NOMO-1 treated with DMSO at 0.1 percent for 48 hours (cell line): ENCODE results near the gene PRKN.

Experiments used
- DNase-seq: peaks from one replicate; lab custom pipeline; 2025; ENCODE audit not compliant: unreplicated experiment; lab: John Stamatoyannopoulos, UW

PRKN gene

GRCh38 chr6:161639772-161640171, 1087.8 kb downstream of the PRKN start:
- no peak for DNase-seq

GRCh38 chr6:161637658-161638057, 1089.9 kb downstream of the PRKN start:
- DNase-seq, result no peak

DNA sequence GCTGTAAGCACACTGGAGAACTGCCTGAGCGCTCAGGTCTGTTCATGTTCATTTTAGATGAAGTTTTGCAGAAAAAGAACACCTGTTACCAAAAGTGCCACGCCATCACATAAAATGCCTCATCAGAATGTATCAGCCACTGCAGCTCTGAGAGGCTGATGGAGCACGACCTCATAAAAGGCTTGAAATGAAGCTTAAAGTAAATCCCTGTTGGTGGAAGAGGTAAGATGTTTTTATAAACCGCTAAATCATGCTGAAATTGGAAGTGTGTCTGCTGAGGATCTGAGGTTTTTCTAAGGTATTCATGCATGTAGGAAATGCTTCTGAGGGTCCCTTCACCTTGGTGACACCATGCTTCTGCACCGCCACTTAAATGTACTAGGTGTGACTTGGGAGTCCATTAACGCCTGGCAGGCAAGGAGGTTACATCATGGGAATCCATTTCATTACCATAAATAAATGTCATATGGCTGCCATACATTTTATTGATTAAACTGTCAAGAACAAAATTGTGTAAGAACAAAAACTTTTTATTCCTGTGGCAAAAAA, 1090.6 kb downstream of the PRKN start:
- DNase-seq, result no peak

DNA sequence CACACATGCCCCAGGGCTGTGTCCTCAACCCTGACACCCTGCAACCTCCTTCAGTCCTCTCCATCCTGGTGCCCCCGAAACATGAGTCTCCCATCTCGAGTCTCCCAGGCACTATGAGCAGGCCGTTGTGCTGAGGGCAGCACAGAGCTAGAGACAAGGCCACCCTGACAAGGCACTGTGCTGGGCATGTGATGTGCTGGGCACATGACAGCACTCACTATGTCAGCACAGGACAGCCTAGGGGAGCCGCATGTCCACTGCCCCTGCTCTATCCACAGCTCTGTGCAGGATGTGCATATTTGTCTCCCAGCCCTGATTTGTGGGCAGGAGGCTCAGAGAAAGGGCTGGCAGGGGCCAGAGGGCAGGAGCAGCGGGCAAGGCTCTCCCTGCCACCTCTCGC, 1091.6 kb downstream of the PRKN start:
- DNase-seq, result no peak

GRCh38 chr6:161634916-161635315, 1092.7 kb downstream of the PRKN start:
- no peak for DNase-seq

- no peak for DNase-seq
Observed at GRCh38 chr6:161631676-161632194, 1095.8 kb downstream of the PRKN start.

DNA sequence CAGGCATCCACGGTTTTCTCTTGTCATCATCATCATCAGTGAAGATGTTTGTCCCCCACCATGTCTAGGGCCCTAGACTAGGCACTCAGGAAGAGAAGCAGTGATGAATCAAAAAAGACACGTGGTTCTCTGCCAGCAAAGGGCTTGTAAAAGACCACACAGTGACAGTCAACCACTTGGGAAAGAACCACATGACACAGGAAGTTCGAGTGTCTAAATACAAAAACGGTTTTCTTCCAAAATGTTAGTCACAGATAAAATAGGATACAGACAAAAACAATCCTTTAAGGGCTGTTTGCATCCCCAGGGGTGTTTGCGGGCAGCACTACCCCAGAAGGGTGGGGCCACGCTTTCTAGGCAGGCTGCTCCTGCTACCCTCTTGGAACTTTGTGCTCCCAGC, 1096.9 kb downstream of the PRKN start:
- DNase-seq, result no peak

DNA sequence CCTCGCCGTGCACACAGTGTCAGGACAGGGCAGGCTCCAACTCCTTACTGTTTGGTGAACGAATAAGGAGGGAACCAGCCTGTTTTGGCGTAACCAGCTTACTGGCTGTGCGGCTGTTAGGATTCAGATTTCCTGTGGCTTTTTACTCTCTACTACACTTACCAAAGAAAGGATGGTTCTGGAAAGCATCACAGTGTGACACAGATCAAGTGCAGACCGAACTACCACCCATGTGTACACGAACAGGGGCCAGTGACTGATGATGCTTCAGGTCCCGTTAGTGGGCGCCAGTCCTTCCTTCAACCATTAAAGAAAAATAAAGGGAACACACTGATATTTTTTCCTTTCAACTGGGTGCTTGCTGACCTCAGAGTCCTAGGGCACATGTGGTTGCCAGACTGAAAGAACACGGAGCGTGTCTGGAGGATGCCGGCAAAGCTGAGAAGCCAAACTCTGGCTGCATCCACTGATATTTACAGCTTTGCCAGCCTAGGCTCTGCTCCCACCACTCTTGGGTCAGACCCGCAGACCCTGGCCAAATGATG, 1101.4 kb downstream of the PRKN start:
- no peak for DNase-seq

GRCh38 chr6:161624111-161624510, 1103.5 kb downstream of the PRKN start:
- DNase-seq, result no peak

- no peak for DNase-seq
Observed at GRCh38 chr6:161622779-161623178, 1104.8 kb downstream of the PRKN start.

- peak; percentile 47 for DNase-seq
Observed at GRCh38 chr6:161618831-161619454, 1108.6 kb downstream of the PRKN start.

DNA sequence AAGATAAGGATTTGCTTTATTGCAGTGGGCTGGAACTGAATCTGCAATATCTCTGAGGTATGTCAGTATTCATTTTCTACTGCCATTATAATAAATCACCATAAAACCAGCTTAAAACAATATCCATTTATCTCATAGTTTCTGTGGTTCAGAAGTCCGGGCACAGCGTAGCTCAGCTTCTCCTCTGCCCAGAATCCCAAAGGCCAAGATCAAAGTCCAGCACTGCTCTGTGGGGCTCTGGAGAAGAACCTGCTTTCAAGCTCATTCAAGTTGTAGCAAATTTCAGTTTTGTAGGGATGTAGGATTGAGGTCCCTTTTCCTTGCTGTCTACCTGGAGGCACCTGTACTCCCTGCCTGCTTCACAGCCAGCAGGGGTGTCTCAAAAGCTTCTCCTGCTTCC, 1113.9 kb downstream of the PRKN start:
- DNase-seq, result no peak

- DNase-seq, result no peak
Observed at GRCh38 chr6:161608771-161609170, 1118.8 kb downstream of the PRKN start.

DNA sequence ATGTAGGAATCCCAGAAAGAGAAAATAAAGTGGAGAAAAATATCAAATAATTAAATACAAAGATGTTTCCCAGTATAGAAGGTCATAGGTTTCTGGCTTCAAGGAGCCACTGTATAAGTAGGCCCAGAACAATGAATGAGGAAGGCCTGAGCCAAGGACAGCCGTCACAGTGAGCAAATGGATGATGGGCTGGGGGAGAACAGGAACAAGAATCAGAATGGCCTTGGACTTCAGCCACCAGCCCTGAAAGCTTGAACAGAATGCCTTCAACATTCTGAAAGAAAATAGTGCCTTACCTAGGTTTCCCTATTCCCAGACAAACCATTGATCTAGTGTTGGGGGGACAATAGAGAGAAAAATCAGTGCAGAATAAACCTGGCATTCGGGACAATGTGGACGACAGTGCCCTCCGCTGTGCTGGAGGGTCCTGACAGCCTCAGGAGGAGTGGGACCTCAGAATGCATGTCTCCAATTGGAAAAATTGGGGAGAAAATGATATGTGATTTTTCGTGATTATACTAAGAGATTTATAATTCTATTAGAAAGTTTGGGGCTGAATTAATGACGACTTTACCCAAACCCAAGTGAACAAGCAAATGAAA, 1119.8 kb downstream of the PRKN start:
- DNase-seq, result no peak

DNA sequence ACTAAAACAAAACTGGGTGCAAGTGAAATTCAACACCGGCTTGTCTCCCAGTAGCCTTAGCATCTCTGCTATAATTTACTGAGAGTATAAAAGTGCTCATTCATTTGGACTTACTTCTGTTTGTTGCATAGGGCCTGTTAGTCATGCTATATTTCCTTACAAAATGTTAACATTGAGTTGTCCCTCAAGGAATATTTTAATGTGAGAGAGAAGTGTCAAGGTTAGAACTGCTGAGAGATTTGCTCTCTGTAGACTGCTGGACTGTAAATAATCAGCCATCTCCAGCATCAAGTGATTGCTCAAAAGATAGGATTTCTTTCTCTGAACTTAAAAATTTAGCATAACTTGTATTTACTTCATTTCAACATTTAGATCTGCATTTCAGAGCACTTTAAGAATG, 1125.2 kb downstream of the PRKN start:
- no peak for DNase-seq

DNA sequence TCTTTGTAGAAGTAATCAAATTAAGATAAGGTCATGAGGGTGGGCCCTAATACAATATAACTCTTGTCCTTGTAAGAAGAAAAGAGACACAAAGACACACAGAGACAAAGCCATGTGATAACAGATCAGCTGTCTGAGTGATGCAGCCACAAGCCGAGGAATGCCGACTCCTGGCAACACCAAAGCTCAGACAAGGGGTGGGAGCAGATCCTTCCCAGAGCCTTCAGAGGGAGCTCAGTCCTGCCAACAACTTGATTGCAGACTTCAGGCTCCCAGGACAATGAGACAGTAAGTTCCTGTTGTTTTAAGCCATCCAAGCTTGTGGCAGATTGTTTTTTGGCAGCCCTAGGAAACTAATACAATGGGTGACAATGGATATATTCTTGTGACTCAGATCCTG, 1128.7 kb downstream of the PRKN start:
- DNase-seq, result no peak

- DNase-seq, result no peak
Observed at GRCh38 chr6:161596807-161597520, 1130.6 kb downstream of the PRKN start.

DNA sequence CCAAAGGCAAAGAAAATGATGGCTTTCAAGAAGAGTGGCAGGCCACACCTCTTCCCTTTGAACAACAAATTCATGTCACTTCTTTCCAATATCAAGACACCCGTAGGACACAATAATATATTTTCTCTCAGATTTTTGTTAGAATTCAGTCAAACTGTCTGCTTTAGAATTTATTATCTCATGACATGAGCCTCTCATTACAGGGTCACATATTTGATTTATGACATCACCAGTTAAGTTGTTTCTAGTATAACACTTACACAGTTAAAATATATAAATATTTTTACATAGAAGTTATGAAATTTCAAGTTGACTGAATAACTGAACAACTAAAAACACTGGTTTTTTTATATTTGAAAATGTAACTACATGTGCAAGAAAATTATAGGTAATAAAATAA, 1133.2 kb downstream of the PRKN start:
- DNase-seq, result no peak

DNA sequence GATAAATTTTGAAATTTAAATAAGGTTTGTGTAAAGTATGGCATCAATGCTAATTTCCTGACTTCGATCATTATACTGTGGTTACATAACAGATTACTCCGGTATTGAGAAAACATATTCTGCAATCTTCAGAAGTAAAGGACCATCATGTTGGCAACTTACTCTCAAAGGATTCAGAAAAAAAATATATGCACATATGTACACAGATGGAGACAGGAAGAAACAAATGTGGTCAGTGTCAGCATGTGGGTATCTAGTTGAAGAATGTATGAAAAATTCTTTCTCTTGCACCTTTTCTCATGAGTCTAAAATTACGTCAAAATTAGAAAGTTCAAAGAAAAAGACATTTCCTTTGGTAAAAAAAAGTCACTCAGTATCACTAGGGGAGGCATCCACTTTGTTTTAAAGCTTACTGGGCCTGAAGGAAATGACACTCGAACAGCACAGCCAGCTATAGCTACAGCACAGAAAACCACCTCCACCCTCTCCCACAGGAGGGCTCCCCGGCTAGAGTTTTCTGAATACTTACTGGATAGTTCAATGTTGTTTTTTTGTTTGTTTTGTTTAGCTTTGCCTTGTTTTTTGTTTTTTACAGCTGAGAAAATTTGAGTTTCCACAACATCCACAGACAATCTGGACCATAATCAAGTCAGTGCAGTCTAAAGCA, 1136.5 kb downstream of the PRKN start:
- DNase-seq, result no peak

DNA sequence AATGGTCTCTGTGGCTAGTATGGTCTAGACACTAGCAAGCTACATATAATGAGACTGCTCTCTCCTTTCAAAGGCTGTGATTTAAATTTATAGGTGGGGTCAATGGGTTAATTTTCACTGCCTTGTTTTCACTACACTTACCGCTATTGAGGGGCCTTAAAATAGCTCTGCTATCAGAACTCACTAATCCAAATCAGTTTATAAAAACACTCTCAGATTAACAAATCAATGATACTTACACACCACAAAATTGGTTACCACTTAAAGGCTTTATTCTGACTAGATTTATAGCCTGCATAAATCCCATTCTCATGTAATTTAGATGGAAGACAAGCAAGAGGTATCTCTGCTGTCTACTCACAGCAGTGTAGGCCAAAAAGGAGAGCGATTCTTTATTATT, 1140.7 kb downstream of the PRKN start:
- DNase-seq, result no peak
